Esophagus (tissue), 2 donors: ENCODE measurements around the gene IL17RE. TPM values are rescaled to one million over a fixed set of nuclear protein-coding genes. Genes with fewer than 3 reads are reported as not detected.

Experiments
- H3K27ac ChIP-seq, 2 donors: one replicate each; pipeline ENCODE4 v1.5.1; 2013; ENCODE audit warnings: low read depth in 2 of 2, mild to moderate bottlenecking in 2 of 2, inconsistent platforms in 1 of 2, low read length in 1 of 2, moderate library complexity in 1 of 2
- H3K27me3 ChIP-seq, 2 donors: one replicate each; pipeline ENCODE4 v1.6.1; 2013; ENCODE audit warnings: low read length in 2 of 2, control low read depth in 1 of 2, mild to moderate bottlenecking in 1 of 2; ENCODE audit not compliant: insufficient read depth in 2 of 2, control insufficient read depth in 1 of 2
- H3K36me3 ChIP-seq, 2 donors: one replicate each; pipeline ENCODE4 v1.6.1; 2013; ENCODE audit warnings: low read length in 1 of 2; ENCODE audit not compliant: control insufficient read depth in 2 of 2, insufficient read depth in 2 of 2
- H3K4me1 ChIP-seq, 2 donors: one replicate each; pipeline ENCODE4 v1.6.1; 2013; ENCODE audit warnings: low read length in 1 of 2; ENCODE audit not compliant: control insufficient read depth in 2 of 2, insufficient read depth in 2 of 2
- H3K4me3 ChIP-seq, 2 donors: one replicate each; pipeline ENCODE4 v1.5.1; 2013; ENCODE audit warnings: low read length in 2 of 2, mild to moderate bottlenecking in 2 of 2, low read depth in 1 of 2, moderate library complexity in 1 of 2
- H3K9me3 ChIP-seq, 2 donors: one replicate each; pipeline ENCODE4 v1.6.1; 2013; ENCODE audit warnings: mild to moderate bottlenecking in 2 of 2, low read depth in 1 of 2, low read length in 1 of 2, moderate library complexity in 1 of 2; ENCODE audit not compliant: control insufficient read depth in 2 of 2, insufficient read depth in 1 of 2
- WGBS, 2 donors: extraction: QIAGEN DNeasy Blood & Tissue Kit; methylation state at CpG; one replicate each; pipeline ENCODE4 v1.1.7; 2013; 5-methylcytosine and 5-hydroxymethylcytosine counted together
- polyA plus RNA-seq, 2 donors: library from polyadenylated mRNA; stranded (reverse); fragments of 200-250 nt; gene quantifications; one replicate each; pipeline ENCODE4 v1.2.3, GENCODE V29; 2013
- donor health status: healthy with polysubstance abuse.
- donor health status: Bipolar disorder and iron deficiency.

Gene IL17RE
- polyA plus RNA-seq, 2 donors = 9.2 to 24.9 TPM

DNA sequence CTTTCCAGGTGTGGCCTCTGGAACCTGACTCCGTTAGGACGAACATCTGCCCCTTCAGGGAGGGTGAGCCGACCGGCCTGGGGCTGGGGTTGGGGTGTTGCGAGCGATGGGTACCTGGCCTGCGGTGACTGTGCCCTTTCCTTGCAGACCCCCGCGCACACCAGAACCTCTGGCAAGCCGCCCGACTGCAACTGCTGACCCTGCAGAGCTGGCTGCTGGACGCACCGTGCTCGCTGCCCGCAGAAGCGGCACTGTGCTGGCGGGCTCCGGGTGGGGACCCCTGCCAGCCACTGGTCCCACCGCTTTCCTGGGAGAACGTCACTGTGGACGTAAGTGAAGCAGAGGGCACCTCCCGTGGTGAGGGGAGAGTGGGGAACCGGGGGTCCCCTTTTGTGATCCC, 25.5 kb downstream of the IL17RE start:
- WGBS, 2 donors = 94% methylated on average over 18 to 23 of the region's 23 CpGs
- H3K36me3 ChIP-seq = peaks cover 12 to 19% of the 10 kb centered on the region in 2 donors

DNA sequence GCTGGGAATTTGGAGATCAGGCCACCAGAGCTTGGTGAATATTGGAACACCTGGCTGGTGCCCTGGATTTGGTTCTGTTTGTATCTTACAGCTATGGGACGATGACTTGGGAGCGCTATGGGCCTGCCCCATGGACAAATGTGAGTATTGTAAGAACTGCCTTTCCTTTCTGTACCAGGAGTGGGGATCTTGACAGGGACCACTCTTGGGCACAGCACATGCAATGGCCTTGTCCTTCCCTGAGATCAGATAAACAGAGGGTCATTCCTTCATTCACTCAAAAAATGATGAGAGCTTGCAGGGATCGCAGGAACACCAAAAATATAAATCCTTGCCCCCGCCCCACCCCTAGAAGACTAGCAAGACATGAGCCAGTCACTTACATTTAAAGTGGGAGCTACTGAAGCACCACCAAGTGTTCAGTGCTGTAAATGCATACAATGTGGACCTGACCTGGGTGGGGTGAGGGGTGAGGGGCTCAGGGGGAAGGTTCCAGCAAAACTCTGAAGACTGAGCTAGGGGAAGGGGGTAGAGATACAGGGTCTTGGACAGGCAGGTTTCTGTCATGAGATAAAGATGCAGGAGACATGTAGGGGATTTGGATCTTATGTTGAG, 28.3 kb downstream of the IL17RE start:
- Histone ChIP-seq H3K27ac (no peak overlapping the region), H3K27me3 (no peaks in the 10 kb centered on the region), H3K4me3 (no peak overlapping the region), H3K9me3 (no peaks in the 10 kb centered on the region), H3K36me3 (peaks cover 12 to 13% of the 10 kb centered on the region in 2 donors), H3K4me1 (peaks cover 5 to 11% of the 10 kb centered on the region in 2 donors)
- WGBS, 2 donors = 96 to 98% methylated on average over 4 of the region's 4 CpGs

More for the DNA sequence above, 25.5 kb downstream of the IL17RE start:
- Histone ChIP-seq H3K4me1 (peaks cover 0 to 3% of the 10 kb centered on the region in 2 donors), H3K27ac (no peak overlapping the region), H3K9me3 (no peaks in the 10 kb centered on the region), H3K27me3 (no peaks in the 10 kb centered on the region), H3K4me3 (no peak overlapping the region)

DNA sequence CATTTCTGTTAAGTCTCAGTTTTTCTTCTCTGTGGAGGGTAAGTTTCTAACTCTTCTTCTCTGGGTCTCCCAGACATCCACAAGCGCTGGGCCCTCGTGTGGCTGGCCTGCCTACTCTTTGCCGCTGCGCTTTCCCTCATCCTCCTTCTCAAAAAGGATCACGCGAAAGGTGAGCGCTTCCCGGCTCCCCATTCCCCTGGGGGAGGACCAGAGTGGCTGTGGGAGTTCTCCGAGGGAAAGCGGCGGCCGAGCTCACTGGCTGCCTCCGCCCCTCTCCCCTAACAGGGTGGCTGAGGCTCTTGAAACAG, 29.8 kb downstream of the IL17RE start:
- Histone ChIP-seq H3K36me3 (peaks cover 12 to 16% of the 10 kb centered on the region in 2 donors), H3K4me3 (peak overlapping the region; percentile 64 to 71), H3K4me1 (peaks cover 5 to 11% of the 10 kb centered on the region in 2 donors), H3K27ac (peak overlapping the region; percentile 94 to 95), H3K9me3 (no peaks in the 10 kb centered on the region), H3K27me3 (no peaks in the 10 kb centered on the region)
- WGBS, 2 donors = 5 to 7% methylated on average over 13 of the region's 13 CpGs

DNA sequence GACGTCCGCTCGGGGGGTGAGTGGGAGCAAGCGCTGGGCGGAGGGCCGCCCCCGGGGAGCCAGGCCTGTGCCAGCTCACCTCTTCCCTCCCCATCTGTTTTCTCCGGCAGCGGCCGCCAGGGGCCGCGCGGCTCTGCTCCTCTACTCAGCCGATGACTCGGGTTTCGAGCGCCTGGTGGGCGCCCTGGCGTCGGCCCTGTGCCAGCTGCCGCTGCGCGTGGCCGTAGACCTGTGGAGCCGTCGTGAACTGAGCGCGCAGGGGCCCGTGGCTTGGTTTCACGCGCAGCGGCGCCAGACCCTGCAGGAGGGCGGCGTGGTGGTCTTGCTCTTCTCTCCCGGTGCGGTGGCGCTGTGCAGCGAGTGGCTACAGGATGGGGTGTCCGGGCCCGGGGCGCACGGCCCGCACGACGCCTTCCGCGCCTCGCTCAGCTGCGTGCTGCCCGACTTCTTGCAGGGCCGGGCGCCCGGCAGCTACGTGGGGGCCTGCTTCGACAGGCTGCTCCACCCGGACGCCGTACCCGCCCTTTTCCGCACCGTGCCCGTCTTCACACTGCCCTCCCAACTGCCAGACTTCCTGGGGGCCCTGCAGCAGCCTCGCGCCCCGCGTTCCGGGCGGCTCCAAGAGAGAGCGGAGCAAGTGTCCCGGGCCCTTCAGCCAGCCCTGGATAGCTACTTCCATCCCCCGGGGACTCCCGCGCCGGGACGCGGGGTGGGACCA, 30.4 kb downstream of the IL17RE start:
- Histone ChIP-seq H3K4me3 (peak overlapping the region; percentile 64 to 71), H3K27me3 (no peaks in the 10 kb centered on the region), H3K4me1 (peaks cover 5 to 11% of the 10 kb centered on the region in 2 donors), H3K9me3 (no peaks in the 10 kb centered on the region), H3K36me3 (peaks cover 11 to 20% of the 10 kb centered on the region in 2 donors), H3K27ac (peak overlapping the region; percentile 94 to 95)
- WGBS, 2 donors = 0 to 1% methylated on average over 62 to 77 of the region's 77 CpGs

DNA sequence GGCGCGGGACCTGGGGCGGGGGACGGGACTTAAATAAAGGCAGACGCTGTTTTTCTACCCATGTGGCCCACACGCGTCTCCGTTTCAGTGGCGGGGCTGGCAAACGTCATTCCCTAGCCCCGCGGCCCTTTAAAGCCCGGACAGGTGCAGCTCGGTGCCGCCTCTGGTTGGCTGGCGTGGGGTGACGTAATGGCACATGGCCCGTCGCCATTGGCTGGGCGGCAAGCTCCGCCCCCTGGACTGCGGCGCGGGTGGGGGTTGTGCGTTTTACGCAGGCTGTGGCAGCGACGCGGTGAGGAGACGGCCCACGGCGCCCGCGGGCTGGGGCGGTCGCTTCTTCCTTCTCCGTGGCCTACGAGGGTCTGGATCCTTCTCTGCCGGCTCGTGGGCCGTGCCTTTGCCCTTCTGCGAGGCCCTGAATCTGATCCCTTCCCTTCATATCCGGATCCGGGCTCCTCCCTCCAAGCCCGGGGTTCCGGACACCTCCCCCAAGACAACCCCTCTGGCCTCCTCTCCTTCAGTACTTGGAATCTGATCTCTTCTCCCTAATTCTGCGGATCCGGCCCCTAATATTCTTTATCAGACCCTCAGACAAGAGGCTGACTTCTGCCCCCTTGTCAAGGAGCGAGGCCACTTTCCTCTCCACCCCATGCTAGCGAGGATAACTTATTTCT, 31.1 kb downstream of the IL17RE start, which contains the start of gene CRELD1:
CRELD1 (plus strand) TSS at position 274 of the 674 bp plus-strand sequence. CDS start 605 bp downstream, outside the sequence.
- H3K27ac ChIP-seq = peak within 1 kb of the TSS; percentile 94 to 95
- peaks cover 5 to 11% of the 10 kb centered on the region in 2 donors for H3K4me1 ChIP-seq
- peaks cover 8 to 14% of the 10 kb centered on the region in 2 donors for H3K36me3 ChIP-seq
- H3K27me3 ChIP-seq = no peaks in the 10 kb centered on the region
- peak within 1 kb of the TSS; percentile 64 to 71 for H3K4me3 ChIP-seq
- 0% methylated on average over 45 to 50 of the region's 50 CpGs for WGBS, 2 donors
- no peaks in the 10 kb centered on the region for H3K9me3 ChIP-seq

DNA sequence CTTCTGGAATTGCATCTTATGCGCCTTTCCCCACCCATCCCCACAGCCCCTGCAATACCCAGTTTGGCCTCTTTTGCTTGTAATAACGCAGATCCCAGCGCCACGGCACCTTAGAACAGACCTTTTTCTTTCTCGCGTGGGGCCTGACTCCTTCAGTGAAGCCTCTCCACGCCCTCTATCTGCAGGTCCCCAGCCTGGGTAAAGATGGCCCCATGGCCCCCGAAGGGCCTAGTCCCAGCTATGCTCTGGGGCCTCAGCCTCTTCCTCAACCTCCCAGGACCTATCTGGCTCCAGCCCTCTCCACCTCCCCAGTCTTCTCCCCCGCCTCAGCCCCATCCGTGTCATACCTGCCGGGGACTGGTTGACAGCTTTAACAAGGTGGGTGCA, 31.6 kb downstream of the IL17RE start:
- 16 to 20% methylated on average over 11 of the region's 11 CpGs for WGBS, 2 donors
- H3K4me1 ChIP-seq = peaks cover 5 to 11% of the 10 kb centered on the region in 2 donors
- no peaks in the 10 kb centered on the region for H3K9me3 ChIP-seq
- peak overlapping the region; percentile 64 to 71 for H3K4me3 ChIP-seq
- peaks cover 8 to 14% of the 10 kb centered on the region in 2 donors for H3K36me3 ChIP-seq
- H3K27me3 ChIP-seq = no peaks in the 10 kb centered on the region
- peak overlapping the region; percentile 94 to 95 for H3K27ac ChIP-seq

DNA sequence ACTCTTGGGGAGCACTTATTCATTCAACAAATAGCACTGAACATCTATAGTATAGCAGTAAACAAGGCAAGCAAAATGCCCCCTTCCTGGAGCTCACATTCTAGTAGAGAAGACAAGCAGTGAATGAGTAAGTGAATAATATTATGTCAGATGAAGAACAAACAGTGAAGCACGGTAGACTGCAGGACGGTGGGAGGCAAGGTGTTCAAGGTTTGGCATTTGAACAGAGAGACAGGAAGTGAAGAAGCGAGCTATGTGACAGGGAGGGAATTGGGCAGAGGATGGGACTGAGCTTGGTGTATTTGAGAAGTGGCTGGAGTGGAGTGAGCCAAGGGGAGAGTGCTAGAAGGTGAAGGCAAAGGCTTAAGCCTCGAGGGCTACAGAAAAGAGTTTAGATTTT, 32.3 kb downstream of the IL17RE start:
- 46 to 51% methylated on average over 4 of the region's 4 CpGs for WGBS, 2 donors
- Histone ChIP-seq H3K36me3 (peaks cover 3 to 10% of the 10 kb centered on the region in 2 donors), H3K9me3 (no peaks in the 10 kb centered on the region), H3K4me1 (peaks cover 5 to 11% of the 10 kb centered on the region in 2 donors), H3K27me3 (no peaks in the 10 kb centered on the region), H3K27ac (peak overlapping the region in 1 of 2 donors; percentile 18), H3K4me3 (no peak overlapping the region)

DNA sequence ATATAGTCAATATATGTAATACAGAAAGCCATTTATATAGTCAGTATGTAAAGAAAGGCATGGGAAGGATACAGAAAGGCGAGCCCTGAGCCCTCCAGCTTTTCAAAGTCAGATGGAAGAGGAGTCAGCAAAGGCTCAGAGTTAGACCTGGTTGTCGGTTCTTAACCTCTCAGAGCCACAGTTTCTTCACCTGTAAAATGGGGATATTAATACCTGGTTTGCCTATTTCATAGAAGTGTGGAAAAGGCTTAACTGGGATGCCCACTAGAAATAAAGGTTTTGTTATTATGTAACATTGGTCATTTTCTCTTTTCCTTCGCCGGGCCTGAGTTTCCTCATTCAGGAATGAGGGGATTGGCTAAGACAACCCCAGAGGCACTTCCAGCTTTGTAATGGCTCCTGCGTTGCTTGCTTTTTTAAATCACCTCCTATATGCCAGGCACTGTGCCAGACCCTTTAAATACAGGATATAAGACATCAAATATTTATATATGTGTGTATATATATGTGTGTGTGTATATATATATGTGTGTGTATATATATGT, 33.4 kb downstream of the IL17RE start:
- Histone ChIP-seq H3K4me3 (no peak overlapping the region), H3K4me1 (peaks cover 5 to 11% of the 10 kb centered on the region in 2 donors), H3K9me3 (no peaks in the 10 kb centered on the region), H3K36me3 (peaks cover 0 to 12% of the 10 kb centered on the region in 2 donors), H3K27me3 (no peaks in the 10 kb centered on the region), H3K27ac (no peak overlapping the region)
- WGBS, 2 donors = 89 to 93% methylated on average over 5 of the region's 5 CpGs

DNA sequence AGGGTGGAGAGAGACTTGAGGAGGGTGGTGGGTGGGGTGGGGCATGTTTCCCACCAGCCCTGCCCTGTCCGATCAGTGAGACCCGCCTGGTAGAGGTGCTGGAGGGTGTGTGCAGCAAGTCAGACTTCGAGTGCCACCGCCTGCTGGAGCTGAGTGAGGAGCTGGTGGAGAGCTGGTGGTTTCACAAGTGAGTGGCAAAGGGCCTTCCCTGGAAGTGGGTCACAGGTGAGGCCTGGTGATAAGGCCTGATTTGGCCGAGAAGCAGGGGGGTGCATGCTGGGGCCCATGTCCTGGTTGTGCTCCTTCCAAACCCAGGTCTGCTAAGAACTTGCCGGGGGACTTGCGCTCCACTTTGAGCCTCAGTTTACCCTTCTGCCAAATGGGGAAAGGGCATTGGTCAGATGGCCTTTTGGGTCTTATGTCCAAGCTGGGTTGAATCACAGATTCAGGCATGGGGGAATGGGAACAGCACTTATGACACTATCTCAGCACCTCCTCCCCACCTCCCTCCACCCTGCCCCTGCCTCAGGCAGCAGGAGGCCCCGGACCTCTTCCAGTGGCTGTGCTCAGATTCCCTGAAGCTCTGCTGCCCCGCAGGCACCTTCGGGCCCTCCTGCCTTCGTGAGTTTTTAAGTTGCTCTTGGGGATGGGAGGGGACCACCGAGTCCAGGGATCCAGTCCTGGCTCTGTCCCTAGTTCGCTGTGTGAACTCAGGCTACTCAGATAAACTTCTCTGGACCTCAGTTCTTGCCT, 35.0 kb downstream of the IL17RE start:
- Histone ChIP-seq H3K9me3 (no peaks in the 10 kb centered on the region), H3K27me3 (no peaks in the 10 kb centered on the region), H3K4me1 (peaks cover 5 to 8% of the 10 kb centered on the region in 2 donors), H3K36me3 (peaks cover 0 to 15% of the 10 kb centered on the region in 2 donors), H3K4me3 (no peak overlapping the region), H3K27ac (no peak overlapping the region)
- 94% methylated on average over 13 of the region's 13 CpGs for WGBS, 2 donors
